GM21717 (cell line): ENCODE measurements around the gene DHX38.
"Not testable (repeated sequence)": the region's sequence is repeated elsewhere in the genome, so short reads cannot be mapped to it uniquely, and the experiment has no call there.

Experiments used
- ATAC-seq: cut with Tn5 transposase; IDR thresholded peaks from one replicate; pipeline ENCODE4 v1.9.1; 2021; ENCODE audit warnings: mild to moderate bottlenecking, moderate library complexity; ENCODE audit not compliant: unreplicated experiment

DHX38 gene

DNA sequence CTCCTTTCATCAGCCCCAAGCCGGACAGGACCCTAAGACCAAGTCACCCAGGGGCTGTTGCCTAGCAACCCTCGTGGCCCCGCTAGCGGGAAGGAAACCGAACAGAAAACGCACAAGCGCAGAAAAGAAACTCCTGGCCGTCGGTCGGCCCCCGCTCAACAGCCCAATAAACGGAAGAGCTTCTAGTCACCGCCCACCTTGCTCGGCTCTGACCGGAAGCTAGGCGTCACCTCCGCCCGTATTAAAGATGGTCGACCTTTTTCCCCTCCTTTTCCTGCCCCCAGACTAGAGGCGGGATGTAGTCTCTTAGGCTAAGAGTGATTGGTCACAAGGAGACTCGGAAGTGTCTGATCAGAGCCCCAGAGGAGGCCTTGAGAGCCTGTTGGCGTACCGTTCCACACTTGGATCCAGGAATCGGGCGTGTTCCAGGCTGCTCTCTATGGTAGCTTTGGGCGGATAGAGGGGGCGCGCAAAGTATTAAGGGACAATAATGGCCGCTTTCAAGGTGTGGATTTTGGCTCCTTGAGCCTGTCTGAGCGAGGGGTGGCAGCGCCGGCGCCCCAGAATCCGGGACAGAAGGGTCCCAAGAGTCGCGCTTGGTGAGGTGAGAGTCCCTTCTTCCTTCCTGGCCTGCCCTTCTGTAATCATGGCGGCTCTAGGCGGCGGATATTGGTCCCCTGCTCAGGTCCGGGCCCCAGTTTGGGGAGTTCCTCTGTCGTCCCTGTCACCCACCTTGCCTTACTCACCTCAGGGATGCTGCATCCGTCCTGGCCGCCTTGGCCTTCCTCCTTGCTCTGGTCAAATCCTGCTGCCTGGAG, at the start of gene DHX38, which contains the start of gene TXNL4B:
DHX38 (plus strand) TSS at position 400 of the 818 bp plus-strand sequence. CDS start 2,311 bp downstream, outside the sequence.
TXNL4B (minus strand) TSS at position 173 of the 818 bp plus-strand sequence. CDS start 2,871 bp downstream, outside the sequence.
- ATAC-seq, result peak; percentile 99

DNA sequence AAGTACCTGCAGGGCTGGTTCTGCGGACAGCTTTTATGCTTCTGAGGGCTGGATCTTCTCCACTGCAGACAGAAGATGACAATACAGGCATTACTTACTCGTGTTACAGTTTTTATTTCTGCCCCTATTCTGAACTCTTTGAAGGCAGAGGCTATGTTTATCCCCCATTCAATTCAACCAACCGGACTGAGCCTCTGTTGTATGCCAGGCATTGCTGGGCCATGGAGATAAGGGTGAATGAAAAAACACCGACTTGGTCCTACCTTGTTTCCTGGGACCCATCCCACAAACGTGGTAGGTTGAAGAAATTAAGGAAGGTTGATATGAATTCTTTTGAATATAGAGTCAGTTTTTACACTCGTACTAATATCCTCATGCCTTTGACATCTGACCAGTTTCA, 49.4 kb upstream of the DHX38 start:
- no peak for ATAC-seq

DNA sequence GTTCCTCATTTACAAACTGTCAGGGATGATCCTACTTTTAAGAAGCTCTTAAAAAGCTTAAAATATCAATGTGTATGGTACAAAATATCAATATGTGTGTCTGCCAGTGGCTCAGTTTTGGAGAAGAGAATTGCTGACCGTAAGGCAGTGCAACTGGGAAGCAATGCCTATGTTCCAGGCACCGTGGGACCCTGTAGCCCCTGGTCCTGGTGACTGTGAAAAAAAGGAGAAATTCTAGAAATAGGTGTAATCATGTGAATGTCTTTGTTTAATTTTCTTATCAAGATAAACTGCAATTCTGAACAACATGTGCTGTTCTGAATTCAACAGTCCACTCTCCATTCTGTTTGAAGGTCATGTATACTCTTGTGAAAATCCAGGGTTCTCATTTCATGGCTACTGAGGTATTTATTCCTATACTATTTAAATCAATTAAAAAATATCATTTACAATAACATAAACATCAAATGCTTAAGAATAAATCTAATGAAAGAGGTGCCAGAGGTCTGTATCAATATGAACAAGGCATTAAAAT, 48.8 kb upstream of the DHX38 start:
- ATAC-seq, result no peak

DNA sequence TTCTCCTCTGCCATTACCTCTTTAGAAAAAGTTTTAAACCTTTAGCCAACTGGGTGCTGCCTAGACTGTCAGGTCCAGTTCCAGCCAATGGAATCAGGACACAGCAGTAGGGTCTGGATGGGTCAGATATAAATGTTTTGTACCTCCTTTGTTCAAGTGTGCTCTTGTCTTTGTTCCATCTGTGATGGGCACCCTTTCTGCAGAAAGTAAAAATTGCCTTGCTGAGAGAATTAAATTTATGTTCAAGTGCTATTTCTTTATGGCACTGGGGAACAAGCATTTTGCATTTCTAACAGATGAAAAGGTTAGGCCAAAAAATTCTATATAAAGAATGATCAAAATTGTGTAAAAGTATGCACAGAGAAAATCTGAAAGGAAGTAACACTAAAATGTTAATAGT, 44.5 kb upstream of the DHX38 start:
- no peak for ATAC-seq

DNA sequence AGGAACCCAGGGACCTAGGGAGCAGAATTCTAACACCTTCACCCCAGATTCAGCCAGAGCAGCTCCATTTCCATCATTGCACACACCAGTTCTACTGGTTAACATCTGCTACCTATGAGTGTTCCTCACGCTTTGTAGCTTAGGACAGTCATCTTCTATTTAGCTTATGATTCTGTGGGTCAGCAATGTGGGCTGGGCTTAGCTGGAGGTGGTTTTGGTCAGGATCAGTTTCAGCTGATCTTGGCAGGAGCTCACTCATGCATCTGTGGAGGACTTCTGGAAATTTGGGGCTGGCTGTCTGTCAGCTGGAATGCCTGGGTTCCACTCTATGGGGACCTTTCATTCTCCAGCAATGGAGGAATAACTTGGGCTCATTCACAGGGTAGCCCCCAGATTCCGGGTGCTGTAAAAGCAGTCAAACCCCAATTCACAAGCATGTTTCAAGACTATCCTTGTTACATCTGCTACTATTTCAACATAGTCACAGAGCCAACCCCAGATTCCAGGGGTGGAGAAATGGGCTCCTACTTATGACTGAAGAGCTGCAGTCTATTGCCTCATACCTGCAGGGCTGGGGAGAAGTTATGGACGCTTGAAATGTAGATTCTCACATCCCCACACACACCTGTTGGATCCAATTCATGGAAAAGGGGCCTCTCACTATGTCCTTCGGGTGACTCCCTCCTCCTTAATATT, 42.7 kb upstream of the DHX38 start:
- no peak for ATAC-seq

DNA sequence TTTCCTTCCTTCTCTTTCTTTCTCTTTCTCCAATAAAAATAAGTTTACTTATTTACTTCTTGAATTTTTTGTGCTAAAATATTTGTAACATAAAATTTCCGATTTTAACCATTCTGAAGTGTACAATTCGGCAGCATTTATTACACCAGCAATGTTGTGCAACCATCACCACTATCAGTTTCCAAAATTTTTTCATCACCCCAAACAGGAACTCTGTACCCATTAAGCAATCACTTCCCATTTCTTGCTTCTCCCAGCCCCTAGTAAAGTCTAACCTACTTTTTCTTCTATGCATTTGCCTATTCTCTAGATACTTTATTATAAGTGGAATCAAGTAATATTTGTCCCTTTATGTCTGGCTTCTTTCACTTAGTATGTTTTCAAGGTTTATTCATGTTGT, 41.8 kb upstream of the DHX38 start:
- ATAC-seq, result no peak

DNA sequence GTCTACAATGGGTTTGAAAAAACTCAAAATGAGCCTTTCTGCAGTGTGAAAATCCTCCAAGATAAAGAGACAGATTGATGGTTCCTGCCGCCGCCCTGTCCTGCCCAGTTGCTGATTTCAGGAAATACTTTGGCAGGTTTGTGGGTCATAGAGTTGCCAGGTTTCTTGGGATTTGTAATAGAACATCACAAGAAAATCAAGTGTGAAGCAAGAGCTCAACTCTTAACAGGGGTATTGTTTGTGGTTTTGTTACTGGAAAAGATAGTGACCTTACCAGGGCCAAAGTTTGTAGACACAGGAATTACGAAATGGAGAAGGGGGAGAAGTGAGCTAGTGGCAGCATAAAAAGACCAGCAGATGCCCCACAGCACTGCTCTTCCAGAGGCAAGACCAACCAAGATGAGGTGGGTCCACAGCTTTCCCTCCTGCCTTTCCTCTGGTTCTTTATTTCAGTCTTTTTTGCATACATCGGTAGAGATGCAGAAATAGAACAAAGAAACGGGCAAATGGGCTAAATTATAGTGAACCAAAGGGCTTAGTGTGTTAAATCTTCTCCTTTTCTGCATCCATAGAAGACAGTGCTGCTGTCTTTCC, 39.3 kb upstream of the DHX38 start, which contains the start of gene HP:
HP (plus strand) TSS at position 252 of the 594 bp plus-strand sequence; CDS start at position 400, 148 bp downstream.
- not testable (repeated sequence) for ATAC-seq

DNA sequence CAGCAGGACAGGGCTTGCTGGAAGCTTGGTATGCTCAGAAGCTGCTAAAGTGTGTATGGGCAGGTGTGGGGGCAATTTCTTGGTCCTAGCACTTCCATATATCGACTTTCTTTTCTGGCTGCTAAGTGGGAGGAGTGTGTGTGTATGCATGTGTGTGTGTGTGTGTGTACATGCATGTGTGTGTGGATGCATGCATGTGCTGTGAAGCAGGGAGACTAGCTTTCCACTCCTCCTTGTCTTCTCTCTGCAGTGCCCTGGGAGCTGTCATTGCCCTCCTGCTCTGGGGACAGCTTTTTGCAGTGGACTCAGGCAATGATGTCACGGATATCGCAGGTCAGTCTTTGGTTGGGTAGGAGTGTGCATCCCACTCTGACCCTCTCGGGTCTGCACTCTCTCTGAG, 37.7 kb upstream of the DHX38 start:
- ATAC-seq, result no peak

DNA sequence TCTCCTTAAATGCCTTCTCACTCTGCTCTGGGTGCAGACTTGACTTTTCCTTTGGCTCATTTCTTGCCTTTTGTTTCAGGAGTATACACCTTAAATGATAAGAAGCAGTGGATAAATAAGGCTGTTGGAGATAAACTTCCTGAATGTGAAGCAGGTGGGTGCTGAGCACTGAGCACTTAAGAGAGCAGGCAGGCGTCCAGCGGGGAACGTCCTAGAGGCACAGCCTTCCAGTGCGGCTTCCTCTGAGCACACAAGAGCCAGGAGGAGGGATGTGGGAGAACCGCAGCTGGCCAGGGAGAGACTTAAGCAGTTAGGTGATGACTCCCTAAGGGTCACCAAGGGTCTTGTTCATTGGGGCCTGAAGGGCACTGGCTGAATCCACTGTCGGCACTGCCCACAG, 36.3 kb upstream of the DHX38 start:
- ATAC-seq, result not testable (repeated sequence)

DNA sequence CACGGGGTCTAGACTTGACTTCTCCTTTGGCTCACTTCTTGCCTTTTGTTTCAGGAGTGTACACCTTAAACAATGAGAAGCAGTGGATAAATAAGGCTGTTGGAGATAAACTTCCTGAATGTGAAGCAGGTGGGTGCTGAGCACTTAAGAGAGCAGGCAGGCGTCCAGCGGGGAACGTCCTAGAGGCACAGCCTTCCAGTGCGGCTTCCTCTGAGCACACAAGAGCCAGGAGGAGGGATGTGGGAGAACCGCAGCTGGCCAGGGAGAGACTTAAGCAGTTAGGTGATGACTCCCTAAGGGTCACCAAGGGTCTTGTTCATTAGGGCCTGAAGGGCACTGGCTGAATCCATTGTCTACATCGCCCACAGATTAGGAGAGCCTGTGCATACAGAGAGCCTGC, 34.6 kb upstream of the DHX38 start:
- ATAC-seq, result not testable (repeated sequence)

DNA sequence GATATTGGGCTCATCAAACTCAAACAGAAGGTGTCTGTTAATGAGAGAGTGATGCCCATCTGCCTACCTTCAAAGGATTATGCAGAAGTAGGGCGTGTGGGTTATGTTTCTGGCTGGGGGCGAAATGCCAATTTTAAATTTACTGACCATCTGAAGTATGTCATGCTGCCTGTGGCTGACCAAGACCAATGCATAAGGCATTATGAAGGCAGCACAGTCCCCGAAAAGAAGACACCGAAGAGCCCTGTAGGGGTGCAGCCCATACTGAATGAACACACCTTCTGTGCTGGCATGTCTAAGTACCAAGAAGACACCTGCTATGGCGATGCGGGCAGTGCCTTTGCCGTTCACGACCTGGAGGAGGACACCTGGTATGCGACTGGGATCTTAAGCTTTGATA, 33.2 kb upstream of the DHX38 start:
- ATAC-seq, result no peak

DNA sequence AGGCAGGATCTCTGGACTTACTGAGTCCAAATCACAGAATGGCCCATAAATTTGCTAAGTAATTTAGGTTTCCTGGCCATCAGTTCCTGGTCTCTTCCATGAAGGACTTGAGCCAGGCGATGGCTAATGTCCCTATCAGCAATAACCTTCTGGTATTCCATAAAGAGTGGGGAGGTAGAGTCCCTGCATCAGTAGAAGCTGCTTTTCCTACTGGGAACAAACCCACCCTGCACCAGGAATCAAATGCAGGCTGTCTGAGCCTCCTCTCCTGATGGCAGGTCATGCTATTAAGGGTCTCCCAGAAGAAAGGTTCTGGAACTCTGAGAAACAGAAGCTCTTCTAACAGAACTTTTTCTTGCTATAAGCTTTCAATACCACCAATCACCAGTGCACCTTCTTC, 32.1 kb upstream of the DHX38 start:
- ATAC-seq, result no peak

DNA sequence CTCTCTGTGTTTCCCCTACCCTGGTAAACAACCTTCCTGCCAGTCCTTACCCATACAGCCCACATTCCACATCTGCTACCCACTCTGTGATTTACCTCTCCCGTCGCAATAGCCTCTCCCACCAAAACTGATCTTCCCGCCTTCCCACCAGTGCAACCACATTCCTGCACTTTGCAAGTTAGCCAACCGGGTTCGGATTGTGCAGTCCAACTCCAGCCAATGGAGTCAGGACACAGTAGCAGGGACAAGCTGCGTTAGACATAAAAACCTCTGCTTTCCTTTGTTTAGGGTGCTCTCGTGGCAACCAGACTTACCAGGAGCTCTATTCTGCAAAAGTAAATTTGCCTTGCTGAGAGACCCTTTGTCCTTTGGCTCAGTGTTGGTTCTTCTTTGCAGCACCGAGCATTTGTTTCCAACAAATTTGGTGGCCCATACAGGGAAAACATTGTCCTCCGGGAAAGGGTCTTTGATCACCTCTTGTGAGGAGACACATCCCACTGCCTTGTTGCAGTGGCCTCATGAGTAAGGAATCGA, 29.2 kb upstream of the DHX38 start:
- ATAC-seq, result no peak

DNA sequence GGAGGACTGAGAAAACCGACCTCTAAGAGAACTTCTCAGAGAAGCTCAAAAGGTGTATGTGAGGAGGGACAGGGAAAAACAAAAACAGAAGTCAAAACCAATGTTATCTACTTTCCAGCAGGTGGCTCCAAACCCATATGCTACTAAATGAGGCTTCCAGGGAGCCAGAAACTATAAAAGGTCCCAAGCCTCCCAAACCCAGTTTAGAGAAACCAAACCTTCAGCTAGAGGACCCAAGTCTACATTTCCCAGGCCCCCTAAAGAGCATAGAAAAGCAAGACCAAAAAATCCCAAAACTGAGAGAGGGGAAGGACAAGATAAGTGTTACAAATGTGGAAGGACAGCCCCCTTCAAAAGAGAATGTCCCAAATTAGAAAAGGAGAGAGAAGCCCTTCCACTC, 26.9 kb upstream of the DHX38 start:
- ATAC-seq, result no peak

DNA sequence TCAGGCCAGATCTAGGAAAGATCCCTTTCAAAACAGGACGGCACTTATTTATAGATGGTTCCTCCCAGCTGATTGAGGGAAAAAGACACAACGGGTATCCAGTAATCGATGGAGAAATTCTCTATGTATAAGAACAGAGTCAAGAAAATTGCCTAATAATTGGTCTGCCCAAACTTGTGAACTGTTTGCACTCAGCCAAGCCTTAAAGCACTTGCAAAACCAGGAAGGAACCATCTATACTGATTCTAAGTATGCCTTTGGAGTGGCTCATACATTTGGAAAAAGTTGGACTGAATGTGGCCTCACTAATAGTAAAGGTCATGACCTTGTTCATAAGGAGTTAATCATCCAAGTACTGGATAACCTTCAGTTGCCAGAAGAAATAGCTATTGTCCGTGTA, 24.7 kb upstream of the DHX38 start:
- no peak for ATAC-seq

DNA sequence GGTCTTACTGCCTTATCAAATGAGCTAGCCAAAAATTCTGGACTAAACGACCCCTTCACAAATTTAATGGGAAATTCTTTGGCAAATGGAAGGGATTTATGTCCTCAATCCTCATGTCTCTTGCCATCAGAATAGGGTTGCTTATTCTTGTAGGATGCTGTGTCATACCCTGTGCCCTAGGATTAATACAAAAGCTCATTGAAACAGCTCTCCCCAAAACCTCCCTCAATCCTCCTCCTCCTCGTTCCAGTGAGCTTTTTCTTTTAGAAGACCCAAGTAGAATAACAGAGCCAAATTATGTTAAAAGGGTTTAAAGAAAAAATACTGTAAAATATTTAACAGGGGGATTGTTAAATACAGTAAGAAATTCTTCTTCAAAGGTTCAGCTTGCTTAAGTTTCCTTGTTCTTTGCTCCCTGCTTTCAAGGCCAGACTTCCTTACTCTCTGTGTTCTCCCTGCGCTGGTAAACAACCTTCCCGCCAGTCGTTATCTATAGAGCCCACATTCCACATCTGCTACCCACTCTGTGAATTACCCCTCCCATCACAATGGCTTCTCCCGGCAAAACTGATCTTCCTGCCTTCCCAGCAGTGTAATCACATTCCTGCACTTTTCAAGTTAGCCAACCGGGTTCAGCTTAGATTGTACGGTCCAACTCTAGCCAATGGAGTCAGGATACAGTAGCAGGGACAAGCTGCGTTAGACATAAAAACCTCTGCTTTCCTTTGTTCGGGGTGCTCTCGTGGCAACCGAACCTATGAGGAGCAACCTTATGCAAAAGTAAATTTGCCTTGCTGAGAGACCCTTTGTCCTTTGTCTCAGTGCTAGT, 20.9 kb upstream of the DHX38 start:
- ATAC-seq, result no peak

DNA sequence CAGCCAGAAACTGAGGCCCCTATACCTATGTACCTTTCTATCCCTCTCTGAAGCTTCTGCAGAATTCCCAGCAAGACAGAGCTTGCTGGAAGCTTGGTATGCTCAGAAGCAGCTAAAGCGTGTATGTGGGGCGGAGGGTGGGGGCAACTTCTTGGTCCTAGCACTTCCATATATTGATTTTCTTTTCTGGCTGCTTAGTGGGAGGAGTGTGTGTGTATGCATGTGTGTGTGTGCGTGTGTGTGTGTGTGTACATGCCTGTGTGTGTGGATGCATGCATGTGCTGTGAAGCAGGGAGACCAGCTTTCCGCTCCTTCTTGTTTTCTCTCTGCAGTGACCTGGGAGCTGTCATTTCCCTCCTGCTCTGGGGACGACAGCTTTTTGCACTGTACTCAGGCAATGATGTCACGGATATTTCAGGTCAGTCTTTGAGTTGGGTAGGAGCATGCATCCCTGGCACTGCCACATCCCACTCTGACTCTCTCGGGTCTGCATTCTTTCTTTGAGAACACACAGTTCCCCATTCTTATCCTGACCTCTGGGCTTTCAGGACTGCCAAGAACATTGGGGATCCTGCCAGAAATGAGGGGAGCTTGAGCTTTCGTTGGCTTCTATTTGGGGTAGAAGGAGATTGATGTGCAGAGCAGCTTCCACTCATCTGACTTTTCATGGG, 20.0 kb upstream of the DHX38 start:
- ATAC-seq, result no peak

DNA sequence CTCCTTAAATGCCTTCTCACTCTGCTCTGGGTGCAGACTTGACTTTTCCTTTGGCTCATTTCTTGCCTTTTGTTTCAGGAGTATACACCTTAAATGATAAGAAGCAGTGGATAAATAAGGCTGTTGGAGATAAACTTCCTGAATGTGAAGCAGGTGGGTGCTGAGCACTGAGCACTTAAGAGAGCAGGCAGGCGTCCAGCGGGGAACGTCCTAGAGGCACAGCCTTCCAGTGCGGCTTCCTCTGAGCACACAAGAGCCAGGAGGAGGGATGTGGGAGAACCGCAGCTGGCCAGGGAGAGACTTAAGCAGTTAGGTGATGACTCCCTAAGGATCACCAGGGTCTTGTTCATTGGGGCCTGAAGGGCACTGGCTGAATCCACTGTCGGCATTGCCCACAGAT, 18.6 kb upstream of the DHX38 start:
- not testable (repeated sequence) for ATAC-seq

DNA sequence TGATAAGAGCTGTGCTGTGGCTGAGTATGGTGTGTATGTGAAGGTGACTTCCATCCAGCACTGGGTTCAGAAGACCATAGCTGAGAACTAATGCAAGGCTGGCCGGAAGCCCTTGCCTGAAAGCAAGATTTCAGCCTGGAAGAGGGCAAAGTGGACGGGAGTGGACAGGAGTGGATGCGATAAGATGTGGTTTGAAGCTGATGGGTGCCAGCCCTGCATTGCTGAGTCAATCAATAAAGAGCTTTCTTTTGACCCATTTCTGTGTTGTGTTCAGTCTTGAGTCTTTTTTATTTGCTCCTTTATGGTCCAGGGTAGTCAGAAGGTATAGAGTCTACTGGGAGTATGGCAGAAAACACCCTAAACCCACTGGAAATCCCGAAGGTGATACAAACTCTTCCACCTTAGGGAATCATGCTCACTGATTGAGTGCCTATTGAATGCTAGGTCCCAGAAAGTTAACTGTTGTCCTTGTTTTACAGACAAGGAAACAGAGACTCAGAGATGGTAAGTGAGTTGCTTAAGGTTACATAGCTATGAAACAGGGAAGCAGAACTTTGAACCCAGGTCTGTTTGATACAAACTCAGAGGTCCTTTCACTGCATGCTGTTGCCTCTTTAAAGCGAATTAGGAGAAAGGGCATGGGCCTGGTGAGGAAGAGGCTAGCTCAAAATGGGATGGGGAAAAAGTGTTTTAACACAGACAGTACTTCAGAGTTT, 16.5 kb upstream of the DHX38 start:
- not testable (repeated sequence) for ATAC-seq
